Measurements from ENCODE around the gene ANTXR1. TPM values are rescaled to one million over a fixed set of nuclear protein-coding genes. Genes with fewer than 3 reads are reported as not detected.

Gene ANTXR1
- total and polyA plus RNA-seq, 2 donors (not counting 1 experiment from before 2014, with no cell fraction given), result 44.6 to 101 TPM

DNA sequence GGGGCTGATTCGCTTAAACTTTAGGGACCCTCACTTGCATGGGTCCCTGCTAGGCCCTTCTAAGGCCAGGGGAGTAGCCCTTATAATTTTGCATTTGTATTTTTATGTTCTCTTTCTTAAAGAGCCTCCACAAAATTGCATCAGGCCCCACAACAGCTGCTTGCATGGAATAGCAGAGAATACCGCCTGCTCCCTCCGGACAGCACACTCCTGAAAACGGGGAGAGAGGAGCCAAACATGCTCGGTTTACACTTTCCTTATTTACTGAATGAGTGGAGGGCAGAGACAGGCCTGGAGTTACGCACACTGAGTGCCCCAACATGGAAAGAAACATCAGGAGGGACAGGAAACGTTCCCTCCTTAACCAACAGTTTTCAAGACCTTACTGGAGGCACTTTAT lies 132.2 kb downstream of the ANTXR1 start:
- no peak overlapping the region for H3K9ac ChIP-seq (ENCODE audit: insufficient read depth, low read length)
- no peak overlapping the region for H2AFZ ChIP-seq (ENCODE audit: low read length)
- no peak overlapping the region for H3K27ac ChIP-seq (ENCODE audit: insufficient read depth, low read length)
- no peak for TF ChIP-seq EZH2 (IDR thresholded peaks at IDR 0.05; ENCODE audit: low read length, missing control alignments)
- TF ChIP-seq, protein P1, sequence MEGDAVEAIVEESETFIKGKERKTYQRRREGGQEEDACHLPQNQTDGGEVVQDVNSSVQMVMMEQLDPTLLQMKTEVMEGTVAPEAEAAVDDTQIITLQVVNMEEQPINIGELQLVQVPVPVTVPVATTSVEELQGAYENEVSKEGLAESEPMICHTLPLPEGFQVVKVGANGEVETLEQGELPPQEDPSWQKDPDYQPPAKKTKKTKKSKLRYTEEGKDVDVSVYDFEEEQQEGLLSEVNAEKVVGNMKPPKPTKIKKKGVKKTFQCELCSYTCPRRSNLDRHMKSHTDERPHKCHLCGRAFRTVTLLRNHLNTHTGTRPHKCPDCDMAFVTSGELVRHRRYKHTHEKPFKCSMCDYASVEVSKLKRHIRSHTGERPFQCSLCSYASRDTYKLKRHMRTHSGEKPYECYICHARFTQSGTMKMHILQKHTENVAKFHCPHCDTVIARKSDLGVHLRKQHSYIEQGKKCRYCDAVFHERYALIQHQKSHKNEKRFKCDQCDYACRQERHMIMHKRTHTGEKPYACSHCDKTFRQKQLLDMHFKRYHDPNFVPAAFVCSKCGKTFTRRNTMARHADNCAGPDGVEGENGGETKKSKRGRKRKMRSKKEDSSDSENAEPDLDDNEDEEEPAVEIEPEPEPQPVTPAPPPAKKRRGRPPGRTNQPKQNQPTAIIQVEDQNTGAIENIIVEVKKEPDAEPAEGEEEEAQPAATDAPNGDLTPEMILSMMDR (conservative IDR thresholded peaks at IDR 0.05 in 1 of 2, IDR thresholded peaks at IDR 0.05 in 1 of 2; ENCODE audit: low read depth in 1 of 2, low read length in 2 of 2), result no peak
- H3K27me3 ChIP-seq (ENCODE audit: control insufficient read depth, insufficient read depth, low read length), result no peaks in the 10 kb centered on the region
- no peak overlapping the region for H3K4me3 ChIP-seq (replicated peaks in 1 of 4; ENCODE audit: control extremely low read depth in 1 of 4, insufficient read depth in 1 of 4, low read depth in 3 of 4, low read length in 4 of 4)
- peaks cover 5% of the 10 kb centered on the region for H3K4me1 ChIP-seq (ENCODE audit: control insufficient read depth, extremely low read depth, insufficient read depth, low read length)
- no peaks in the 10 kb centered on the region for H4K20me1 ChIP-seq (ENCODE audit: control insufficient read depth, extremely low read depth, insufficient read depth, low read length)
- no peaks in the 10 kb centered on the region for H3K79me2 ChIP-seq (ENCODE audit: control insufficient read depth, insufficient read depth, low read length)
- no peaks in the 10 kb centered on the region for H3K9me3 ChIP-seq (ENCODE audit: control insufficient read depth, insufficient read depth, low read depth, low read length)
- DNase-seq (ENCODE audit: low read depth in 2 of 2), result no peak
- no peaks in the 10 kb centered on the region for H3K36me3 ChIP-seq (ENCODE audit: control insufficient read depth, insufficient read depth, low read length)
- no peak overlapping the region for H3K4me2 ChIP-seq (ENCODE audit: extremely low read depth, insufficient read depth, low read length)

DNA sequence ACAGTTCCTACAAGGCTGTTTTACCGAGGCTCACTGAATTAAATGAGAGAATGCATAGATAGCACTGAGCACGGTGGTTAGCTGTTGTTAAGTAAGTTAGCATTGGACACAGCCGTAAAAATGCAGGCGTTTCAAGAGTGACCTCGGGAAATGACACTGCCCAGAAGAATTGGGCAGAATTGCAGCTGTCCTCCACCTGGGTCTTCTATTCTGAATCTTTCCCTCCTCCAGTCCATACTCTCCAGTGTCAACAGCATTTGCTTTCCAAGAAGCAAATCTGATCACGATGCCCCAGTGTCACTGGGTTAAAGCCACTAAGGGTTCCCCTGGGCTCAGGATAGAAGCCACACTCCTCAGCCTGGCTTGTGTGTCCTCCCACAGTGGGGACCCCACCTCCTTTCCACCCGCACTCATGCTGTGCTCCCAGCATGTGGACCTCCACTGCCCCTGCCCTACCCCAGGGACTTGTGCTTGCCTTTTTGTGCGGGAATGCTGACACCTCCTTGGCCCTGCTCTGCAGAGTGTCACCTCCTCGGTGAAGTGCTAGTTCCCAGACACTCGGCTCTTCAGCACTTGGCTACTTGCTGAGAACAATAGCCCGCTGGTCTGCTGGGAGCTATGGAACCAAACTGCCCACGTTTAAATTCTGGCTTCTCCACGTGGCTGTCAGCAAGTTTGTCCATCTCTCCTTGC lies 135.0 kb downstream of the ANTXR1 start:
- Histone ChIP-seq H3K4me1 (ENCODE audit: control insufficient read depth, extremely low read depth, insufficient read depth, low read length) (peaks cover 5% of the 10 kb centered on the region), H4K20me1 (ENCODE audit: control insufficient read depth, extremely low read depth, insufficient read depth, low read length) (no peaks in the 10 kb centered on the region), H3K27me3 (ENCODE audit: control insufficient read depth, insufficient read depth, low read length) (no peaks in the 10 kb centered on the region), H2AFZ (ENCODE audit: low read length) (no peak overlapping the region), H3K4me2 (ENCODE audit: extremely low read depth, insufficient read depth, low read length) (no peak overlapping the region), H3K27ac (ENCODE audit: insufficient read depth, low read length) (no peak overlapping the region), H3K79me2 (ENCODE audit: control insufficient read depth, insufficient read depth, low read length) (no peaks in the 10 kb centered on the region), H3K9me3 (ENCODE audit: control insufficient read depth, insufficient read depth, low read depth, low read length) (no peaks in the 10 kb centered on the region), H3K9ac (ENCODE audit: insufficient read depth, low read length) (no peak overlapping the region), H3K4me3 (replicated peaks in 1 of 4; ENCODE audit: control extremely low read depth in 1 of 4, insufficient read depth in 1 of 4, low read depth in 3 of 4, low read length in 4 of 4) (no peak overlapping the region), H3K36me3 (ENCODE audit: control insufficient read depth, insufficient read depth, low read length) (no peaks in the 10 kb centered on the region)
- TF ChIP-seq, protein P1 (conservative IDR thresholded peaks at IDR 0.05 in 1 of 2, IDR thresholded peaks at IDR 0.05 in 1 of 2; ENCODE audit: low read depth in 1 of 2, low read length in 2 of 2), result no peak
- DNase-seq (ENCODE audit: low read depth in 2 of 2), result no peak

DNA sequence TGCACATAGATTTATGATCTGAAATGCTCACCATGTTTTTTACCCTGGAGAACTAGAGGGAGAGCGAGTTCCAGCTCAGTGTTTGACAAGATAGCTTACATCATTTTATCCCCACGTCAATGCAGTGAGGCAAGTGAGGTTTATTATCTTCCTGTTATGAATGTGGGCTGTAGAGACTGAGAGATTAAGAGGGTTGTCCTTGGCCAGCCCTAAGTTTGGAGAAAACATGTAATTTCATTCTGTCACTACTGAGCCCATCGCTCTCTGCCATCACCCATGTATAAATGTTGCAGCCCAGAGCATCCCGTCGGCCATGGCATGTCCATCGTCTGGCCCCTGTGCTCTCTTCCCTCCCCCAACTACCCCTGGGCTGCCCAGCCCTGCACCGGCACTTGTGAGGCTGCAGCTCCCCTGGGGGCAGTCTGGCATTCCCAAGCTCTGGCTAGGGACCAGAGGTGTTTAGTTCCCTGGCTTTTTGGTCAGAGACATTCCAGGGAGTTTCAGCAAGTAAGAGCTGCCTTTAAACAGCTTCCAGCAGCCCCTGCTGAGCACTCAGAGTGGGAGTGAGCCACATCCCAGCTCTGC lies 136.7 kb downstream of the ANTXR1 start:
- Histone ChIP-seq H3K27ac (ENCODE audit: insufficient read depth, low read length) (no peak overlapping the region), H3K4me2 (ENCODE audit: extremely low read depth, insufficient read depth, low read length) (no peak overlapping the region), H2AFZ (ENCODE audit: low read length) (no peak overlapping the region), H3K4me1 (ENCODE audit: control insufficient read depth, extremely low read depth, insufficient read depth, low read length) (peaks cover 16% of the 10 kb centered on the region), H3K36me3 (ENCODE audit: control insufficient read depth, insufficient read depth, low read length) (peaks cover 3% of the 10 kb centered on the region), H4K20me1 (ENCODE audit: control insufficient read depth, extremely low read depth, insufficient read depth, low read length) (no peaks in the 10 kb centered on the region), H3K4me3 (replicated peaks in 1 of 4; ENCODE audit: control extremely low read depth in 1 of 4, insufficient read depth in 1 of 4, low read depth in 3 of 4, low read length in 4 of 4) (no peak overlapping the region), H3K9ac (ENCODE audit: insufficient read depth, low read length) (no peak overlapping the region), H3K9me3 (ENCODE audit: control insufficient read depth, insufficient read depth, low read depth, low read length) (no peaks in the 10 kb centered on the region), H3K27me3 (ENCODE audit: control insufficient read depth, insufficient read depth, low read length) (no peaks in the 10 kb centered on the region), H3K79me2 (ENCODE audit: control insufficient read depth, insufficient read depth, low read length) (no peaks in the 10 kb centered on the region)
- TF ChIP-seq, protein P1 (conservative IDR thresholded peaks at IDR 0.05 in 1 of 2, IDR thresholded peaks at IDR 0.05 in 1 of 2; ENCODE audit: low read depth in 1 of 2, low read length in 2 of 2), result no peak
- no peak for TF ChIP-seq EZH2 (IDR thresholded peaks at IDR 0.05; ENCODE audit: low read length, missing control alignments)
- DNase-seq (ENCODE audit: low read depth in 2 of 2), result peak; percentile 46 to 78
